ENCODE results near the gene SMDT1.
"Not testable (repeated sequence)": the region's sequence is repeated elsewhere in the genome, so short reads cannot be mapped to it uniquely, and the experiment has no call there.

DNA sequence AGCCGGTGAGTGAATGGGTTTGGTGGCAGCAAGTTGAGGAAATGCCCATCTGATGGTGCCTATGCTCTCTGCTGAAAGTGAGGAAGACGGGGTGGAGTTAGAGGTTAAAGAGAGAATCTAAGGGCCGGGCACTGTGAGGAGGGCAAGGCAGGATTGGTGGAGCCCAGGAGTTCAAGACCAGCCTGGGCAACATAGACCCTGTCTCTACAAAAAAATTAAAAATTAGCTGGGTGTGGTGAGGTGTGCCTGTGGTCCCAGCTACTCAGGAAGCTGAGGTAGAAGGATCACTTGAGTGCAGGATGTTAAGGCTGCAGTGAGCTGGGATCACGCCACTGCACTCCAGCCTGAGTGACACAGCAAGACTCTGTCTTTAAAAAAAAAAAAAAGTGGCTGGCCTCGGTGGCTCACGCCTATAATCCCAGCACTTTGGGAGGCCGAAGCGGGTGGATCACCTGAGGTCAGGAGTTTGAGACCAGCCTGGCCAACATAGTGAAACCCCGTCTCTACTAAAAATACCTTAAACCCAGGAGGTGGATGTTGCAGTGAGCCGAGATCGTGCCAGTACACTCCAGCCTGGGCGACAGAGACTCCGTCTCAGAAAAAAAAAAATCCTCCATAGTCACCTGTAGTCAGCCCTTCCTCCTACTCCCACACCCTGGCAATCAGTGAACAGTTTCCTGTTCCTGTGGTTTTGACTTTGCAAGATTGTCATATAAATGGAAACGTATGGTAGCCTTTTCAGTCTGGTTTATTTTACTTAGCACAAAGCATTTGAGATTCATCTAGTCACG lies 40.9 kb downstream of the SMDT1 start:
- not testable (repeated sequence) for TF ChIP-seq POLR2AphosphoS5 (IDR thresholded peaks at IDR 0.05; ENCODE audit: borderline replicate concordance, low read depth, low read length); EZH2 (IDR thresholded peaks at IDR 0.05)
